Breast epithelium (tissue), 3 donors: ENCODE data around the gene TLL2.

ENCODE experiments used
- CTCF ChIP-seq, 3 donors: fragments of 450-650 bp; IDR thresholded peaks; one replicate each; pipeline ENCODE4 v1.5.1; 2016 to 2017; ENCODE audit warnings: antibody characterized with exemption in 3 of 3, mild to moderate bottlenecking in 3 of 3, moderate library complexity in 3 of 3
- POLR2A ChIP-seq: fragments of 450-650 bp; IDR thresholded peaks from one replicate; pipeline ENCODE4 v1.6.1; 2016; ENCODE audit warnings: antibody characterized with exemption, mild to moderate bottlenecking, moderate library complexity

GRCh38 chr10:96374639-96374984, 139.1 kb downstream of the TLL2 start:
- no peak for TF ChIP-seq POLR2A
- no peak for TF ChIP-seq CTCF (IDR thresholded peaks at IDR 0.05)
